Left lung (tissue), 10 donors: ENCODE data around the gene YWHAQ. TPM values are rescaled to one million over a fixed set of nuclear protein-coding genes. Genes with fewer than 3 reads are reported as not detected.
"Not testable (repeated sequence)": the region's sequence is repeated elsewhere in the genome, so short reads cannot be mapped to it uniquely, and the experiment has no call there.

Experiments used
- ATAC-seq: fragments of 200-7000 bp; cut with Tn5 transposase; one replicate; pipeline ENCODE4 v1.9.1; 2020; ENCODE audit warnings: moderate library complexity
- DNase-seq, 4 donors: peaks; one replicate each; pipeline ENCODE4 v3.0.0-alpha.2; 2013 to 2020
- H3K27ac ChIP-seq, 2 donors: fragments of 200-600 bp; sonication (generic) in 1 of 2; one replicate each; pipeline versions ENCODE4 v1.5.0 to v1.8.0; 2020 to 2021
- H3K27me3 ChIP-seq, 2 donors: fragments of 200-600 bp; sonication (generic) in 1 of 2; one replicate each; pipeline versions ENCODE4 v1.5.0 to v1.8.0; 2020 to 2021
- H3K36me3 ChIP-seq, 2 donors: fragments of 200-600 bp; sonication (generic) in 1 of 2; one replicate each; pipeline versions ENCODE4 v1.5.0 to v1.8.0; 2020 to 2021
- H3K4me1 ChIP-seq, 2 donors: fragments of 200-600 bp; one replicate each; pipeline ENCODE4 v1.8.0; 2021
- H3K4me3 ChIP-seq, 2 donors: fragments of 200-600 bp; sonication (generic) in 1 of 2; one replicate each; pipeline versions ENCODE4 v1.5.0 to v1.8.0; 2020 to 2021; ENCODE audit warnings: mild to moderate bottlenecking in 1 of 2
- H3K9me3 ChIP-seq, 2 donors: fragments of 200-600 bp; sonication (generic) in 1 of 2; one replicate each; pipeline versions ENCODE4 v1.5.0 to v1.8.0; 2020 to 2021
- CTCF ChIP-seq, 2 donors: fragments of 200-600 bp; sonication (generic) in 1 of 2; IDR thresholded peaks; one replicate each; pipeline versions ENCODE4 v1.5.0 to v1.8.0; 2021; ENCODE audit warnings: antibody characterized with exemption in 2 of 2
- intact Hi-C, 2 donors: fragments of 100-400 bp; cut with DNase I; formaldehyde crosslinking; loops; one replicate each; pipeline versions ENCODE4 v1.11.2 to v1.14.2; 2022
- polyA plus RNA-seq, 6 donors: library from polyadenylated mRNA; unstranded; fragments of 120-200 nt; gene quantifications; one replicate each; pipeline ENCODE4 v1.2.1, GENCODE V29; 2013; ENCODE audit not compliant: insufficient read length in 6 of 6
- total RNA-seq, 2 donors: library from RNA; stranded (reverse); fragmentation: NEBNext Ultra II Directional; extraction: Animal tissue kit (Norgen Biotek cat#: 25700); gene quantifications; one replicate each; pipeline ENCODE4 v1.2.1, GENCODE V29; 2021
- donor health status: DM: no; HTN: yes; CAD: no.
- donor health status: DM: no; HTN: no; CAD: no.

Gene YWHAQ
- total and polyA plus RNA-seq, 8 donors, result 229 to 443 (median 384) TPM

DNA sequence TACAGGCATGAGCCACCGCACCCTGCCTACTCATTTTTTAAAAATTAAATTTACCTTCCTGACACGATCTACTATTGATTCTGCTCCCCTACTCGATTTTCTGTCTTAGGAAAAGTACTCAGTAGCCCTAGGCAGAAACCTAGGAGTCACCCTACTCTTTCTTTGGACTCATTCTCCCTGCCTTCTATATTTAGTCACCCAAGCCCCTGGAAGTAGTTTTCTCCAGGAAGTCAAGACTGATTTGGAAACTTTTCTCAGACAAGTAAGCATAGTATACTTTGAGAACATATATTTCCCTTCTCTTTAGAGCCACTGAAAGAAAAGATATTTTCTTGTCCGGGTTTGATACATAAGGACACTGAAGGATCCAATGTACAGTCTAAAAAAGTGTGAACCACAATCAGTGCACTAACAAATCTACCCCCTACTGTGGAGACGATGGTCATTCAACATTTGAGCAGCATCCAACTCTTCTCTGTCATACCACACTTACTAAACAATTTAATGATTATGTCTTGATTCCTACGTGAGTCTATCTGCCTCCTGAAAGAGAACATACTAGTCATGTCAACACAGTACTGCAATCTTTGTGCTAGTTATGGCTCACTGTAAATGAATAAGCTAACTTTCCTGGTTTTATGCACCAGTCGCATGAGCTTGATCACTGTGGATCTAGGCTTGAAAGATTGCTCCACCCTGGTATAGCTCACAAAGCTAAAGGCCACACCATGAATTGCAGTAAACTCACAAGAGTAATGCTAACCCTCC is 19.8 kb downstream of the YWHAQ start:
- no peak for DNase-seq
- Histone ChIP-seq H3K9me3 (no peaks in the 10 kb centered on the region), H3K4me3 (no peak overlapping the region), H3K27me3 (no peaks in the 10 kb centered on the region), H3K4me1 (peaks cover 19 to 86% of the 10 kb centered on the region in 2 donors), H3K36me3 (no peaks in the 10 kb centered on the region), H3K27ac (no peak overlapping the region)
- ATAC-seq, result no peak
- intact Hi-C loops, result no loop called here
- TF ChIP-seq CTCF (IDR thresholded peaks at IDR 0.05), result no peak

DNA sequence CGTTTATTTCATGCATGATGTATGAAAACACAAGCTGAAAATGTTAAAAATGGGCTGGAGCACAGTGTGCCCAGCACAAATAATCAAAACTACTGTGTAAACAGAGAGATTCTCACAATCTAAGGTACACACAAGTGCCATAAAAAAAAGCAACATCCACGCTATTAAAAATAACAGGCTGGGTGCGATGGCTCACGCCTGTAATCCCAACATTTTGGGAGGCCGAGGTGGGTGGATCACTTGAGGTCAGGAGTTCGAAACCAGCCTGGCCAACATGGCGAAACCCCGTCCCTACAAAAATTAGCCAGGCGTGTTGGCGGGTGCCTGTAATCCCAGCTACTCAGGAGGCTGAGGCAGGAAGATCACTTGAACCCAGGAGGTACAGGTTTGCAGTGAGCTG is 22.3 kb downstream of the YWHAQ start:
- peak overlapping the region in 1 of 2 donors; percentile 30 for H3K4me3 ChIP-seq
- H3K9me3 ChIP-seq, intact Hi-C loops, H3K27me3 ChIP-seq, DNase-seq, H3K36me3 ChIP-seq: not testable (repeated sequence)
- peak; percentile 51 for ATAC-seq
- peaks cover 15 to 62% of the 10 kb centered on the region in 2 donors for H3K4me1 ChIP-seq
- H3K27ac ChIP-seq, result peak overlapping the region; percentile 74 to 84

GRCh38 chr2:9602412-9602811 is 28.4 kb downstream of the YWHAQ start:
- peaks cover 0 to 29% of the 10 kb centered on the region in 2 donors for H3K36me3 ChIP-seq
- no peak for ATAC-seq
- peaks cover 7 to 11% of the 10 kb centered on the region in 2 donors for H3K4me1 ChIP-seq
- no peak overlapping the region for H3K4me3 ChIP-seq
- no peak for DNase-seq
- no peak overlapping the region for H3K27ac ChIP-seq
- H3K27me3 ChIP-seq, result no peaks in the 10 kb centered on the region
- intact Hi-C loops, result no loop called here
- no peak for TF ChIP-seq CTCF (IDR thresholded peaks at IDR 0.05)
- peaks cover 0 to 16% of the 10 kb centered on the region in 2 donors for H3K9me3 ChIP-seq

DNA sequence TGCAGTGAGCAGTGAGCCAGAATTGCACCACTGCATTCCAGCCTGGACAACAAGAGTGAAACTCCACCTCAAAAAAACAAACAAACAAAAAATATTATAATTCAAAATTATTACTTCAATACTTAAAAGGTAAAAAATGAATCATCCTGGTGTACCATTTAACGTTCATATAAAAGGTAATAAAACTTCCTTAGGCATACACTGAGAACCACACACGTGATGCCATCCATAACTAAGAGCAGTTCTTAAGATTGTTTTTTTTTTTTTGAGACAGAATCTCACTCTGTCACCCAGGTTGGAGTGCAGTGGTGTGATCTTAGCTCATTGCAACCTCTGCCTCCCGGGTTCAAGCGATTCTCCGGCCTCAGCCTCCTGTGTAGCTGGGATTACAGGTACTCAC is 29.4 kb downstream of the YWHAQ start:
- no peak for ATAC-seq

DNA sequence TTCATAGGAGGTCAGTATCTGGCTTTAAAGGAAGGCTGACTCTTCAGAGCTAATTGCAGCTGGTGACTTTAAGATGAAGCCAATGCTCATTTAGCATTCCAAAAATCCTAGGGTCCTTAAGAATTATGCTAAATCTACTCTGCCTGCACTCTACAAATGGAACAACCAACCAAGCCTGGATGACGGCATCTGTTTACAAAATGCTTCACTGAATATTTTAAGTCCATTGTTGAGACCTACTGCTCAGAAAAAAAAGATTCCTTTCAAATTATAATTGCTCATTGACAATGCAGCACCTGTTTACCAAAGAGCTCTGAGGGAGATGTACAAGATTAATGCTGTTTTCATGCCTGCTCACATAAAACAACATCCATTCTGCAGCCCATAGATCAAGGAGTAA is 31.4 kb downstream of the YWHAQ start:
- ATAC-seq (no peak), DNase-seq (no peak)
- Histone ChIP-seq H3K27me3 (no peaks in the 10 kb centered on the region), H3K4me1 (peaks cover 5 to 28% of the 10 kb centered on the region in 2 donors), H3K27ac (no peak overlapping the region), H3K4me3 (no peak overlapping the region), H3K36me3 (peaks cover 0 to 29% of the 10 kb centered on the region in 2 donors), H3K9me3 (peaks cover 0 to 16% of the 10 kb centered on the region in 2 donors)
- no peak for TF ChIP-seq CTCF (IDR thresholded peaks at IDR 0.05)
- intact Hi-C loops, result no loop called here

More for the DNA sequence above, 29.4 kb downstream of the YWHAQ start:
- intact Hi-C loops, result no loop called here
- Histone ChIP-seq H3K27ac (no peak overlapping the region), H3K27me3 (no peaks in the 10 kb centered on the region), H3K4me3 (no peak overlapping the region), H3K9me3 (peaks cover 0 to 16% of the 10 kb centered on the region in 2 donors), H3K36me3 (peaks cover 0 to 29% of the 10 kb centered on the region in 2 donors), H3K4me1 (peaks cover 4 to 9% of the 10 kb centered on the region in 2 donors)
- no peak for DNase-seq
- no peak for TF ChIP-seq CTCF (IDR thresholded peaks at IDR 0.05)
